RPMI7951 (cell line): ENCODE measurements around the gene PRC1. TPM values are rescaled to one million over a fixed set of nuclear protein-coding genes. Genes with fewer than 3 reads are reported as not detected.

Experiments
- DNase-seq: peaks from one replicate; pipeline ENCODE4 v3.0.0-alpha.2; 2012; ENCODE audit warnings: low read depth
- total RNA-seq: library from RNA; depleted of rRNA; stranded (reverse); fragments of >200 nt; shearing (Covaris generic); gene quantifications from 2 replicates; pipeline ENCODE4 v1.2.3, GENCODE V29; 2014

PRC1 gene
- total RNA-seq, 1 experiment from 2014 or later: 538 TPM

DNA sequence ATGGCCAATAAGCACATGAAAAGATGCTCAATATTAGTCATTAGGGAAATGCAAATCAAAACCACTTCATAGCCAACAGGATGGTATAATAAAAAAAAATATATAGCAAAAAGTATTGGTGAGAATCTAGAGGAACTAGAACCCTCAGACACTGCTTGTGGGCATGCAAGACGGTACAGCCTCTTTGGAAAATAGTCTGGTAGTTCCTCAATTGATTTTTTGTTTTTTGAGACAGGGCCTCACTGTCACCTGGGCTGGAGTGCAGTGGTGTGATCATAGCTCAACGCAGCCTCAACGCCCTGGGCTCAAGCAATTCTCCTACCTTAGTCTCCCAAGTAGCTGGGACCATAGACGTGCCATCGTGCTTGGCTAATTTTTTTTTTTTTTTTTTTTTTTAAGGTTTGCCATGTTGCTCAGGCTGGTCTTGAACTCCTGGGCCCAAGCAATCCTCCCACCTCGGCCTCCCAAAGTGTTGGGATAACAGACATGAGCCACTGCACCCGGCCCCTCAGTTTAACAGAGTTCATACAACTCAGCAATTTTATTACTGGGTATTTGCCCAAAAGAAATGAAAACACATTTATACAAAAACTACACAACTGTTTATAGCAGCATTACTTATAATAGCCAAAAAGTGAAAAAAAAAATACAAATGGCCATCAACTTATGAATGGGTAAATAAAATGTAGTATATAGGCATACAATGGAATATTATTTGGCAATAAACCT lies 5.1 kb downstream of the PRC1 start:
- no peak for DNase-seq

DNA sequence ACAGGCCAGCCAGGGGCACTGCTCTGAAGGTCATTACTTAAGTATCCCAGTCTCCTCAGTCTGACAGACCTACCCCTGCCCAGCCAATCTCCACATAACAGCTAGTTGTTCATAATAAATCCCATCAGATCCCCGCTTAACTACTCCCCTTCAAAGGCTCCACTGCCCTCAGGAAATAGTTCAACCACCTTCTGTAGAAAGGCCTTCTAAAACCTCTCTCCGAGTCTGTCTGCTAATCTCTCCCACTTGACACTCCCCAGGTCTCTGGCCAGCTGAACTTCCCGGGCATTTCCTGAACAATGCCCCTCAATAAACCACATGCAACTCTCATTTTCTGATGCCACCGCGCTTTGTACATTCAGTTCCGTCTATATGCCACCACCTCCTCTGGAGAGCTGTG lies 6.0 kb downstream of the PRC1 start:
- DNase-seq: peak; percentile 28

DNA sequence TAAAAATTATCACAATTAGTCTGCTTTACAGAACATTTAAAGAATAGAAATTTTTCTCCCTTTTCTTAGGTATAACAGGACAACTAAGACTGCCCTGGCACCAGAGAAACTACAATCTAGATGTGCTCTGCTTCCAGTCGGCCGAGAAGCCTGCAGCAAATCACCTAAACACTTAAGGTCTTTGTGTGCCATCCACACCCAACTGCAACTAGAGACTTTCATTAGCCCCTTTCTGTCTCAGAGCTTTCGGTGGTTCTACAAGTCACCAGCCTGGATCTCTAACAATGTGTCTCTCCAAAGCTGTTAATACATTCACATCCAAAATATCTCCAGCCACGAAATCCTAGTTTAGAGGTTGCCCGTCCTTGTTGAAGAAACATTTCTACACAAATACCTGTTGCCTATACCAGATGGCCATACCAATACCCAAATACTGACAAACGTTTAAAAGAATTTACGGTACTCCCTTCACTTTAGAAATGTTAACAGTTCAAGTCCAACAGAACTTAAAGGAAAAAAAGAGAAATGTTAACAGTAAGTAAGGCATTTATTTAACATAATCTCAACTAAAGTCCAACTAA lies 6.7 kb downstream of the PRC1 start:
- no peak for DNase-seq

DNA sequence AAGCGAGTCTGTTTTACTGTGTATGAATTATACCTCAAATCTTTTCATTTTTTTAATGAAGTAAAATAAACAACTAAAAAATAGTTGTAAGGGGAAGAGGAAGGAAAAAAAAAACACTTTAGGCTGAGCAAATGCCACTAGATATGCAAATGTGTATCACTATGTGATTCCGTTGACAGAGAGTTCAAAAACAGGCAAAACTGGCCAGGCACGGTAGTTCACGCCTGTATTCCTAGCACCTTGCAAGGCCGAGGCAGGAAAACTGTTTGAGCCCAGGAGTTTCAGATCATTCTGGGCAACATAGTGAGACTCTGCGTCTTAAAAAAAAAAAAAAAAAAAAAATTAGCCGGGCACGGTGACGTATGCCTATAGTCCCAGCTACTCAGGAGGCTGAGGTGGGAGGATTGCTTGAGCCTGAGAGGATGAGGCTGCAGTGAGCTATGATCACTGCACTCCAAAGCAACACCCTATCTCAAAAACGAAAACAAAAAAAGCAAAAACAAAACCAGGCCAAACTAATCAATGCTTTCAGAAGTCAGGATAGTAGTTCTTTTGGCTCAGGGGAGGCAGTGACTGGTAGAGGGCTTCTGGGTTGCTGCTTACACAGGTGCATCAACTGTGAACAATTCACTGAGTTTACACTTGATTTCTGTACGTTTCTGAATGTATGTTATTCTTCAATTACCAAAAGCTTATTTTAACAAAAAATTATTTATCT lies 7.4 kb downstream of the PRC1 start:
- no peak for DNase-seq

DNA sequence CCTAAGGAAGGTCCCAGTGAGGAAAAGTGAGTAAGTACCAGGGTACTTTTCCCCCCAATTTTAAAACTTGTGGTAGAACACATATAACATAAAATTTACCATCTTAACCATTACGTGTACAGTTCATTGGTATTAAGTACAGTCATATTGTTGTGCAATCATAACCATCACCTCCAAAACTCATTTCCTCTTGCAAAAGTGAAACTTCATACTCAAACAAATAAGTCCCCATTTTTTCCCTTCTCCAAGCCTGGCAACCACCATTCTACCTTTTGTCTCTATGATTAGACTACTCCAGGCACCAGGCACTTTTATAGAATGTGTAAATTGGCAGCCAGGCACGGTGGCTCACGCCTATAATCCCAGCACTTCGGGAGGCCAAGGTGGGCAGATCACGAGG lies 12.2 kb downstream of the PRC1 start:
- no peak for DNase-seq

DNA sequence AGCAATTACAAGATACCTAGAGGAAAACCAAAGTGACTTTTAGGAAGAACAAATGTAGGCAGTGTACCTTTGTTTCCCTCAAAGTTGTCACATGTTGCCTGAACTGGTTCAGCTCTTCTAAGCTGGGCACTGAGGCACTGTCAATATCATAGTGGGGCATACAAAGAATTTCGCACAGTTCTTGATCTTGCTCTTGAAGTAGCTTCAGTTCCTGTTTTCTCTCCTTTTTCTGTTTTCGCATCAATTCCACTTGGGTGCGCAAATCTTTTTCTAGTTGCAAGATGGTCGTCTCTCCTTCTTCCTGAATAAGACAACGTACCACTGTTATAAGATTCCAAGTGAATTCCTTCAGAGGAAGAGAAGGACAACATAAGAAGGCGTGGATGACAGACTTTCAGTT lies 12.7 kb downstream of the PRC1 start:
- no peak for DNase-seq

DNA sequence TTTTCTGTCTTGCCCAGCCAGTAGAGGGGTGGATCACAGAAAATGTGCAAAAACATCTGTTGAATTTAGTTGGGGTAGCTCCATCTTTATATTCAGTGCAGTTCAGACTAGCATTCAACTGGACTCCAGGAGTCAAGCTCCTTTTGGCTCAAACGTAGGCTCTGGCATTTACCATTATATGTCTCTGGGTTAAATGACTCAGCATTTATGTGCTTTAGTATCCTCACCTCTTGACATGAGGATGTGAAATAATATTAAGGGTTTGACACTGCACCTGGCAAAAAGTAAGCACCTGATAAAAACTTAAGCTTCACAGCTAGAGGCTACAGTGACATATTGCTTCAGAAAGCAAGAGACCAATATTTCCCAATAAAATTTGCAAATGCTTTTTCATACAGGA lies 14.8 kb downstream of the PRC1 start:
- no peak for DNase-seq

DNA sequence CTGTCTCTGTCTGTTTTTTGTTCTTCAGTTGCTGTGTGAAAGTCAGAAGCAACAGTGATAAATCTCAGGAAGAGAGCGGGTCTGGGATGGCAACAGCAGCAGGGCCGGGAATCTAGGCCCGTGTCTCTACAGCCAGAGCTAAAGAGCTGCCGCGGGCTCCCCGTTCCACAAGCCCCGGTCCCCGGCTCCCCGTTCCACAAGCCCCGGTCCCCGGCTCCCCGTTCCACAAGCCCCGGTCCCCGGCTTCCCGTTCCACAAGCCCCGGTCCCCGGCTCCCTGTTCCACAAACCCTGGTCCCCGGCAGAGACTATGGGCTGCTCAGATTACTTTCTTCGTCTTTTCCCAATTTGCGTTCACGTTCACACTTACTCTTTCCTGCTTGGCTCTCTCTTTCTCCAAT lies 20.1 kb downstream of the PRC1 start:
- no peak for DNase-seq

DNA sequence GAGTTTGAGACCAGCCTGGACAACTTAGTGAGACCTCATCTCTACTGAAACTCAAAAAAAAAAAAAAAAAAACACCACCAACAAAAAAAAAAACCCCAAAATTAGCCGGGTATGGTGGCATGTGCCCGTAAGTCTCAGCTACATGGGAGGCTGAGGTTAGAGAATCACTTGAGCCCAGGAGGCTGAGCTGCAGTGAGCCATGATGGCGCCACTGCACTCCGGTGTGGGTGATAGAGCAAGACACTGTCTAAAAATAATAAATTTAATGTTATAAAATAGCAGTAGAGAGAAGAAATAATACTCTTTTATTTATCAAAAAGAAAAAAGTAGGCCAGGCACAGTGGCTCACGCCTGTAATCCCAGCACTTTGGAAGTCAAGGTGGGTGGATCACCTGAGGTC lies 22.2 kb downstream of the PRC1 start:
- no peak for DNase-seq

DNA sequence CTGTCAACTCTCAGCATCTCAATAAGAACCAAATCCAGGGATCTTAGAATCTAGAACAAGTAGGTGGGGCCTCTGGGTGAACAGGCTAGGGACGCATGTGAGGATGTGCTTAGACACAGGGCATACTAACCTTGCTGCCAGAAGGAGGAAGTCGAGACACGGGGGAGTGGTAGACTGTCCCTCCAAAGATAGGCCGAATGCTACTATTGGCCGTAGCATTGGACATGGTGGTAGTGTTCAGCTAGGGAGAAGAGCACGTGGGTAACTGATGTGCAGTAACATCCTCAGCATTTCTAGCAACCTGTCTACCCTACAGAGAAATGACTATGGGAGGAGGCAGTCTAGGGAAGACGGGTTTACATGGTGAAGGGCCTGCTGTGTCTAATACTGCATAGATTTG lies 24.1 kb downstream of the PRC1 start:
- DNase-seq: no peak

DNA sequence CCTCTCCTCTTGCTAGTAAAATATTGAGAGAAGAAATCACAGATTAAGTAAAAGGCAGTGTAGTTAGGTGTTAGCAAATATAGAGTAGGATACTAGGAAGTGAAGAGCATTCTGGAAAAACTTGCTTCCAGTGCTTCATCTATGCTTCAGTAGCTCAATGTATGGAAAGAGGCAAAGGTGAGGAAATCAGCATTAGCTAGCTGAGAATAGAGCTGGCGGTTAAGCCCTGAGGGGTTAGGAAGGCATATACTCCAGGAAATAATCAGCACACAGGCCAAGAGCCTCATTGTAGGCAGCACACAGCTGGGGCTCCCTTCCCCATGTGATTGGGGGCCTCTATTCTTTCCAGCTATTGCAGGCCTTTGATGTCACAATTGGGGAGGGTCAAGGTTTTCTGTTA lies 25.9 kb downstream of the PRC1 start:
- DNase-seq: no peak

DNA sequence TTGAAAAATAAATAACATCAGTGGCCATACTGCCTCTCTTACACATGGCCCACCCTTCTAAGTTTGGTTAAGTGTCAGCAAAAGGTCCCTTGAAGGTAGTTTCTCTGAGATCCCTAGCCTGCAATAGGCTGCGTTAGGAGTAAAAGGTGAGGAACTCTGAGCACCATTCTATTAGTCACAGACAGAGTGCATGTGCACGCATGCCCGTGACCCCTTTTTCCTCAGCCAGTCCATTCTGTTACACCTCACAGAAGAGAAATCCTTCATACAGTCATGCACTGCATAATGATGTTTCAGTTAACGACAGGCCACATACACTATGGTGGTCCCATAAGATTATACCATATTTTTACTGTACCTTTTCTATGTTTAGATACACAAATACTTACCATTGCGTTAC lies 27.1 kb downstream of the PRC1 start:
- DNase-seq: no peak

DNA sequence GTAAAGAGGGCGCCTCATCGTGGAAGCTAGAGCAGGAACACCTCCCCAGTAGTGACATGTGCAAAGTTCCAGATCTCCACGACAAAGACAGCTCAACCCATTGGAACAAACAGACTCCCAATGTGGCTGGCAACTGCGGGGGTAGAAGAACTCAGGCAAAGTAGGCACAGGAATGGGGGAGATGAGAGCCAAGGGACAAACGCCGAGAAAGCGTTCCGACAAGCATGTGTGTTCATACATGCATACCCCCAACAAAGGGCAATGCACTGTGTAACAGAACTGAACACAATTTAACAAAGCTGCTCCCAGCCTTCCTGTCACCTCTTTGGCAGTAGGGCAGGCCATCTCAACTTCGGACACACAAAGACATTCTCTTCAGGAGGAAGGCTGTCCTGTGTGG lies 28.1 kb downstream of the PRC1 start:
- DNase-seq: no peak

DNA sequence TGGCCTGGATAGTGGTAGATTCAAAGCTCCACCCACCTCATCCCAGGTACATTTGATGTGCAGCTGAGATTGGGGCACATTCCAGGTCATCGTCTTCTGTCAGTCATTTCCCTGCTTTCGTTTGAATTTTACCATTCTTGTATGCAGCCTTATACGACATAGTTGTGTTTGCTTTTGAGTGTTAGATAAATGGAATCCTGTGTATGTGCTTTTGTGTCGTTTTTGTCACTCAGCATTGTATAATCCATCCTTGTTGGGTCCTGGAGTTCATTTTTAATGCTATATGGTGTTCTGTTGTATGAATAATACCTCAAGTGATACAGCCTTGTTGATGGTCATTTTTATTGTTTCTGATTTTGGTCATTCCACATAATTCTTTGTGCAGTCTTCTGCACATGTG lies 32.3 kb downstream of the PRC1 start:
- no peak for DNase-seq

DNA sequence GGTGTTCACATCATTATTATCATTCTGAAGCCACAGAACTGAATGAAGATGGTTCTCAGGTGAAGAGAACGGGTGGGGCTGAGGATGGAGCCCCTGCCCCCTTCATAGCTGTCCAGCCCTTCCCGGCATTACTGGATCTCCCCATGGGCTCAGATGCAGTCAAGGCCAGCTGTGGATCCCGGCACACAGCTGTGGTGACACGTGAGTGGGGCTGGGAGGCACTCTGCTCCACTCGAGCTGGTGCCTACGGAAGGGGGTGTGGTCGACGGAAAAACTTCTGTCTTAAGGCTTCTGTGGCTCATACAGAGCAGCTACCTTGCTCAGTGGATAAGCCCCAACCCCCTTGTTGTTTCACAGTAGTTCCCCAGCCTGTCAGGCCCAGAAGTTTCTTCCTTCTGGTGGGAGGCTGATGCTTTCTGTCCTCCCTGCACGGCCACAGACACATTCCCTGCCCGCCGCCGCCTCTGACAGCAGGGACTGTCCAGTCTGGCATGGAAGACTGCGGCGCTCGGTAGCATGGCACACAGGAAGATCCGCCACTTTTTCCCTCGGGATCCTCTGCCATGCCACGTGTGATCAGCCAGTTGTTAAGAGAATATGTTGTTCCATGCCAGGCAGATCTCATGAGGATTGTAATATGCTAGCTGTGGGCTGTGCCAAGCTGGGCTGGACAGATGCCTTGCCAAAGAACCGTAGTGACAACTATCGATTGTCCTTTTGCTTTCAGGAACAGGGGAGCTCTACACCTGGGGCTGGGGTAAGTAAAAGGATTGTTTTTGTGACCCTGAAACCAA lies 33.8 kb downstream of the PRC1 start:
- no peak for DNase-seq

DNA sequence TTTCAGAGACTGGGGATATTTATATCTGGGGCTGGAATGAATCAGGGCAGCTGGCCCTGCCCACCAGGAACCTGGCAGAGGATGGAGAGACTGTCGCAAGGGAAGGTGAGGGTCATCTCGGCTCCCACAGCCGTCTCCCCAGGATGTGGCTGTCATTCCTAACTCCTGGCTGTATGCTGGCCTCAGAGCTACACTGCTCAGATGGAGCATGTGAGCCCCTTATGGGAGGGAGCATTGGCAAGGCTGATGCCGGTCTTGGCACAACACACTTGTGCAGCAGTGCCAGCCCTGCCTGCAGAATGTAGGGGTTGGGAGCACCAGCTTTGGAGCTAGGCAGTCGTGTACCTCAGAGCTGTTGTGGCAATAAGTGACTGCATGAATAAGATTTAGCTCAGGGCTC lies 34.4 kb downstream of the PRC1 start:
- no peak for DNase-seq

DNA sequence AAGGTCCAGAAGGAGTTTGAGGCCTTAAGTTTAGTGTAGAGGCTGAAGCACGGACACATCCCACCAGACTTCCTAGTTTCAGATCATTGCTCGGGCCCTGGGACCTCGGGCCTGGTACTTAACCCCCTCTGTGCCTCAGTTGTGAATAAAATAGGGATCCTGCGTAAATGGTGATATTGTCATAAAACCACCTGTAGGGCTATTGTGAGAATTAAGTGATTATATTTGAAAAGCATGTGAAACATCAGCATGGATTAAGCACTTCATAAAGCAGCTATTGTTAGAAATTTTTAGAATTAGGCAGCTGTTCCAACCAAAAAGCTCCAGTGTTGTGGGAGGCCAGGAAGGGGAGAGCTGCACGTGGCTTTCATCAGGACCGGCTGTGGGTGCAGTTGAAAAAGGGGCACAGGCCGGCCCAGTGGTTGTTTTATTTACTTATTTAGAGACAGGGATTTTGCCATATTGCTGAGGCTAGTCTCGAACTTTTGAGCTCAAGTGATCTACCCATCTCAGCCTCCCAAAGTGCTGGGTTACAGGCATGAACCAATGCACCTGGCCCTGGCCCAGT lies 35.2 kb downstream of the PRC1 start:
- no peak for DNase-seq

DNA sequence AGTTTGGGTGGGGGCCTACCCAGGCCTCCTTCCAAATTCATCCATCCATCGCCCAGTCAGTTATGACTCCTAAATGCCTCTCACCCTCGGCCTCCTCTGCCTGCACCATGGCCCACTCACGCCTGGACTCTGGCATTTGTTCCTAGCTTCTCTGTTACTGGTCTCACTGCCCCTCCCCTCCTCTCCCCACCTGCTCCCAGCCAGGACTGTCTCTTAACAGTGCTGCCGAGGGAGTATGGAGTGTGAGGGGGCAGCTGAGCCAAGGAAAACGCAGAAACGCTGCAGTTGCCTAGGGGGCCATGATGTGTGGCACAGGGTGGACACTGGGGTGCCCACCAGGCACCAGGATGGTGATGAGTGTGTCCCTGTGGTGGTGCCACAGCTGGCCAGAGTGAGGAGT lies 36.5 kb downstream of the PRC1 start:
- DNase-seq: no peak

DNA sequence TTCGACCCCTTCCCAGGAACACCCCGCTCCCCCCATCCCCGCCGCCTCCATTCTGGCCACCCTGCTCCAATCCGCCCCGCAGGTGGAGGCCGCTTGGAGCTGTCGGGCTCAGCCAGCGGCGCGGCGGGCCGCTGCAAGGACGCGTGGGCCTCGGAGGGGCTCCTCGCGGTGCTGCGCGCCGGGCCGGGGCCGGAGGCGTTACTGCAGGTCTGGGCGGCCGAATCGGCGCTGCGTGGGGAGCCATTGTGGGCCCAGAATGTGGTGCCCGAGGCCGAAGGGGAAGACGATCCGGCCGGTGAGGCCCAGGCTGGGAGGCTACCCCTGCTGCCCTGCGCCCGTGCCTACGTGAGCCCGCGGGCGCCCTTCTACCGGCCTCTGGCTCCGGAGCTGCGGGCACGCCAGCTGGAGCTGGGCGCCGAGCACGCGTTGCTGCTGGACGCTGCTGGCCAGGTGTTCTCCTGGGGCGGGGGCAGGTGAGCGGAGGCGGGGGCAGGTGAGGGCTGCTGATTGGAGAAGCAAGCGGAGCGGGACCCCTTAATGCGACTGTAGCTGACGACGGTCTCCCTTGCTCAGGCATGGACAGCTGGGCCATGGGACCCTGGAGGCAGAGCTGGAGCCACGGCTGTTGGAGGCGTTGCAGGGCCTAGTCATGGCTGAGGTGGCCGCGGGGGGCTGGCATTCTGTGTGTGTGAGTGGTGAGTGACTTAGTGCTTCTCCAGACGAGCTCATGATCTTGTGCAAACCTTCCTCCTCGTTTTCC lies 37.1 kb downstream of the PRC1 start:
- DNase-seq: no peak

DNA sequence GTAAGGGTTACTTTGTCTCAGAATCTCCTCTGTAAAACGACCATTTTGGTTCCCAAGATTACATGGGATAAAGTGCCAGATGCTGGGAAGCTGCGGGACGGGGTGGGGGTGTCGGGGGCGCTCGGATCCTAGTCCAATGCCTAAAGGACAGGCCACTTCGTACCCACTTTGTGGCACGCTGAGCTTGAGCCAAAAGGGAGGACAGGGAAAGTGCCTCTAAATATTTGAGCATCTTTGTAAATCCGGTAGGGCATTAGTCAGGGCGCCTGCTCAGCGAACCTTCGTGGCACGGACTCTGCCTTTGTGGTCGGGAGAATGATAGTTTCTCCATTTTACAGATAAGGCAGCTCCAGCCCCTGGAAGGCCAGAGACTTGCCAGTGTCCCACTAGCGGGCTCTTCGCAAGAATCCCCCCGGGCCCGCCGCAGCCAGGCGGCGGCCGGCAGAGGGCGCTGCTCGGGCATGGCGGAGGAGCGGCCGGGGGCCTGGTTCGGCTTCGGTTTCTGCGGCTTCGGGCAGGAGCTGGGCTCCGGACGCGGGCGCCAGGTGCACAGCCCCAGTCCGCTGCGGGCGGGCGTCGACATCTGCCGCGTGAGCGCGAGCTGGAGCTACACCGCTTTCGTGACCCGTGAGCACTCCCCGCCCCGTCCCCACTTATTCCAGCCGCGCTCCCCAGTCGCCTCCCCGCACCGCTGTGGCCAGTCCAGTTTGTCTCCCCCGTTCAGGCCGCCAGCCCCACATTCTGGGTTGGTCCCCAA lies 37.9 kb downstream of the PRC1 start:
- peak; percentile 32 for DNase-seq
